Panc1 (cell line): ENCODE data around the gene PRUNE1. TPM values are rescaled to one million over a fixed set of nuclear protein-coding genes. Genes with fewer than 3 reads are reported as not detected.

Source experiments
- ATAC-seq: fragments of 200-7000 bp; cut with Tn5 transposase; 2 replicates; pipeline ENCODE4 v1.9.1; 2020; ENCODE audit warnings: mild to moderate bottlenecking, moderate library complexity
- BruUV-seq: library from RNA; stranded (reverse); fragments of 400-500 nt; replicated peaks from 2 replicates; lab custom pipeline; 2021; lab: Mats Ljungman, UMichigan
- CTCF ChIA-PET: fragments of 300-600 bp; sonication (Branson Sonifier 250); formaldehyde crosslinking; loops from one replicate; lab custom pipeline; 2022; ENCODE audit warnings: antibody characterized with exemption; lab: Charles Lee
- POLR2A ChIA-PET: fragments of 300-600 bp; sonication (Branson Sonifier 250); formaldehyde crosslinking; loops from one replicate; lab custom pipeline; 2022; ENCODE audit warnings: antibody characterized with exemption; lab: Charles Lee
- DNase-seq: peaks from one replicate; pipeline ENCODE4 v3.0.0-alpha.2; 2010; ENCODE audit warnings: low read depth, low spot score
- H3K27ac ChIP-seq: 2 replicates; pipeline ENCODE4 v1.5.1; 2011; ENCODE audit warnings: mild to moderate bottlenecking, low read length, inconsistent platforms
- H3K27me3 ChIP-seq: fragments of 200-500 bp; sonication (Bioruptor generic); 2 replicates; pipeline ENCODE4 v1.6.0; 2014; ENCODE audit warnings: low read length, inconsistent platforms; ENCODE audit not compliant: control insufficient read depth, insufficient read depth
- H3K36me3 ChIP-seq: fragments of 200-500 bp; sonication (Bioruptor generic); 2 replicates; pipeline ENCODE4 v1.5.1; 2014; ENCODE audit warnings: inconsistent platforms, mild to moderate bottlenecking, low read length, moderate library complexity; ENCODE audit not compliant: control insufficient read depth, insufficient read depth
- H3K4me1 ChIP-seq: 2 replicates; pipeline ENCODE4 v1.5.1; 2011; ENCODE audit warnings: inconsistent platforms, mild to moderate bottlenecking, low read length, moderate library complexity; ENCODE audit not compliant: control insufficient read depth, insufficient read depth
- H3K4me3 ChIP-seq, 2 experiments: 2 replicates each; pipeline ENCODE4 v1.5.1; 2011 to 2012; ENCODE audit warnings: low read depth in 2 of 2, low read length in 2 of 2, mild to moderate bottlenecking in 2 of 2, inconsistent platforms in 1 of 2, moderate library complexity in 1 of 2
- H3K9me3 ChIP-seq: fragments of 200-500 bp; sonication (Bioruptor generic); 2 replicates; pipeline ENCODE4 v1.5.1; 2014; ENCODE audit warnings: low read depth, mild to moderate bottlenecking, inconsistent platforms, low read length, moderate library complexity; ENCODE audit not compliant: control insufficient read depth, insufficient read depth
- POLR2AphosphoS5 ChIP-seq: IDR thresholded peaks from 2 replicates; pipeline ENCODE4 v1.6.1; 2012; ENCODE audit warnings: mild to moderate bottlenecking, low read depth, low read length, moderate library complexity
- SIN3A ChIP-seq: IDR thresholded peaks from 2 replicates; pipeline ENCODE4 v1.6.1; 2012; ENCODE audit warnings: low read depth, mild to moderate bottlenecking, low read length, moderate library complexity, borderline replicate concordance; ENCODE audit not compliant: insufficient read depth
- TCF7L2 ChIP-seq: IDR thresholded peaks from 2 replicates; pipeline ENCODE4 v1.6.1; 2011; ENCODE audit warnings: mild to moderate bottlenecking, low read depth, low read length, inconsistent platforms
- in situ Hi-C: cut with HindIII; loops from 2 replicates; pipeline ENCODE4 v1.10.0; 2016; ENCODE audit warnings: low sequenced_read_pairs, low pct_unique_long_range_greater_than_20kb
- intact Hi-C: fragments of 100-400 bp; cut with micrococcal nuclease; formaldehyde crosslinking; loops from one replicate; pipeline ENCODE4 v1.10.0; 2022; ENCODE audit not compliant: unreplicated experiment
- total RNA-seq: library from RNA; stranded (reverse); gene quantifications from one replicate; pipeline ENCODE4 v1.2.1, GENCODE V29; 2021; ENCODE audit not compliant: unreplicated experiment
- TF ChIP-seq, protein P1 (sequence below), 2 experiments: IDR thresholded peaks; 2 replicates each; pipeline ENCODE4 v1.6.1; 2011 to 2012; ENCODE audit warnings: low read depth in 2 of 2, control low read depth in 1 of 2, low read length in 1 of 2, mild to moderate bottlenecking in 1 of 2, moderate library complexity in 1 of 2; ENCODE audit not compliant: insufficient read depth in 1 of 2
- TF ChIP-seq, protein P2 (sequence below): fragments of 450-650 bp; IDR thresholded peaks from 2 replicates; pipeline ENCODE4 v1.5.1; 2017; ENCODE audit warnings: mild to moderate bottlenecking

Gene PRUNE1
- total RNA-seq, 1 experiment from 2014 or later, result 16.2 TPM

DNA sequence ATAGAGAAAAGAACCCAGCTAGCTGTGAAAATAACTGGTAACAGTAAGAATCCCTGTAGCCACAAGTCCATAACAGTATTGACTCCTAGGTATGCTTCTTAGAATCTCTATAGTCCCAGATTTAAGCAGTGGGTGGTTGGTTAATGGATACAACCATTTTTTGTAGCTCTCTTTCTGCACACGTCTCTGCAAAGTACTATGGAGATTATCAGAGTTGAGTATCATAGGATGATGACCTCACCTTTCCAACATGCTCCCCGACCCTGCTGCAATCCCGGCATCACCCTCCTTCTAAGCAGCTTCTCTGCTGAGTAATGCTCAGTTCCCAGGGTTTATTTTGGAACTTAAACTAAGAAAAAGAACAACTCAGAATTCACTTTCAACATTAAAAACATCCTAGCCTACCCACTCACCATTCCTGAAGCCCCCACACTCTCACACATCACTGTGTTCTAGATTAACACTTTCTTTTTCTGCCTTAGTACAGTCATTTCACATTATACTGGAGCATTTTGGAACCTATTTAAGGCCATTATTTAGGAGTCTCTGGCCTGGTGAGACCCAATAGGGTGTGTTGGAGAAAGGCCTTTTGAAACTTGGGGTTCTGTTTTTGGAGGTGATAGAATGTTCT, 54.6 kb downstream of the PRUNE1 start:
- CTCF ChIA-PET, result no interaction called here
- intact Hi-C loops, result no loop called here

DNA sequence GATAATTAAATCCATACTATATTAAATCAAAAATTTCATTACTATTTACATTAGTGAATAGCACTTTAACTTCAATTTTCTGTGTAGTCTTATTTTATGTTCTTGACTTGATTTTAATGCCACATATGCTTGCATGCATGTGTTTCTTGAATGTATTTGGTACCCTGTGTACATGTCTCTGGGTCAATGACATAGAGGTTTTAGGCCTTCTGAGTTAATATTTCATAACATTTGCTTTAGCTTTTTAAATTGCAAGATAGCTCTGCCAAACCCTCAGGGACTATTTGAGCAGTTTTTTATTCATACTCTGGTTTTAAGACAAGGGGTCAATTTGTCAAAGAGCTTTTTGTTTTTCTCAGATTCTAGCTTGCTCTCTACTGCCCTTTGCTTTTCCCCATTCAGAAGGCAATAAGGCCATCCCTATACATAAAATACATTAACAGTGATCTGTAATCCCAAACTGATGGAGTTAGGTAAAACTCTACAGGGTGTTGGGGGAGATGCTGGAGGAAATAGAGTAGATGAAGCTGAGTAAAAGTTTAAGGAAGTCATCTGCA, 56.9 kb downstream of the PRUNE1 start:
- in situ Hi-C loops (no loop called here), intact Hi-C loops (no loop called here)
- Histone ChIP-seq H3K9me3 (no peaks in the 10 kb centered on the region), H3K4me3 (no peak overlapping the region), H3K27me3 (no peaks in the 10 kb centered on the region), H3K27ac (no peak overlapping the region), H3K4me1 (peaks cover 8% of the 10 kb centered on the region), H3K36me3 (no peaks in the 10 kb centered on the region)
- no peak for ATAC-seq
- no TSS peak for BruUV-seq
- TF ChIP-seq SIN3A (no peak), TCF7L2 (no peak), POLR2AphosphoS5 (no peak)
- TF ChIP-seq, protein P1, sequence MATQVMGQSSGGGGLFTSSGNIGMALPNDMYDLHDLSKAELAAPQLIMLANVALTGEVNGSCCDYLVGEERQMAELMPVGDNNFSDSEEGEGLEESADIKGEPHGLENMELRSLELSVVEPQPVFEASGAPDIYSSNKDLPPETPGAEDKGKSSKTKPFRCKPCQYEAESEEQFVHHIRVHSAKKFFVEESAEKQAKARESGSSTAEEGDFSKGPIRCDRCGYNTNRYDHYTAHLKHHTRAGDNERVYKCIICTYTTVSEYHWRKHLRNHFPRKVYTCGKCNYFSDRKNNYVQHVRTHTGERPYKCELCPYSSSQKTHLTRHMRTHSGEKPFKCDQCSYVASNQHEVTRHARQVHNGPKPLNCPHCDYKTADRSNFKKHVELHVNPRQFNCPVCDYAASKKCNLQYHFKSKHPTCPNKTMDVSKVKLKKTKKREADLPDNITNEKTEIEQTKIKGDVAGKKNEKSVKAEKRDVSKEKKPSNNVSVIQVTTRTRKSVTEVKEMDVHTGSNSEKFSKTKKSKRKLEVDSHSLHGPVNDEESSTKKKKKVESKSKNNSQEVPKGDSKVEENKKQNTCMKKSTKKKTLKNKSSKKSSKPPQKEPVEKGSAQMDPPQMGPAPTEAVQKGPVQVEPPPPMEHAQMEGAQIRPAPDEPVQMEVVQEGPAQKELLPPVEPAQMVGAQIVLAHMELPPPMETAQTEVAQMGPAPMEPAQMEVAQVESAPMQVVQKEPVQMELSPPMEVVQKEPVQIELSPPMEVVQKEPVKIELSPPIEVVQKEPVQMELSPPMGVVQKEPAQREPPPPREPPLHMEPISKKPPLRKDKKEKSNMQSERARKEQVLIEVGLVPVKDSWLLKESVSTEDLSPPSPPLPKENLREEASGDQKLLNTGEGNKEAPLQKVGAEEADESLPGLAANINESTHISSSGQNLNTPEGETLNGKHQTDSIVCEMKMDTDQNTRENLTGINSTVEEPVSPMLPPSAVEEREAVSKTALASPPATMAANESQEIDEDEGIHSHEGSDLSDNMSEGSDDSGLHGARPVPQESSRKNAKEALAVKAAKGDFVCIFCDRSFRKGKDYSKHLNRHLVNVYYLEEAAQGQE (IDR thresholded peaks at IDR 0.05; ENCODE audit: insufficient read depth in 1 of 2, low read depth in 2 of 2, low read length in 1 of 2), result no peak
- TF ChIP-seq, protein P2, sequence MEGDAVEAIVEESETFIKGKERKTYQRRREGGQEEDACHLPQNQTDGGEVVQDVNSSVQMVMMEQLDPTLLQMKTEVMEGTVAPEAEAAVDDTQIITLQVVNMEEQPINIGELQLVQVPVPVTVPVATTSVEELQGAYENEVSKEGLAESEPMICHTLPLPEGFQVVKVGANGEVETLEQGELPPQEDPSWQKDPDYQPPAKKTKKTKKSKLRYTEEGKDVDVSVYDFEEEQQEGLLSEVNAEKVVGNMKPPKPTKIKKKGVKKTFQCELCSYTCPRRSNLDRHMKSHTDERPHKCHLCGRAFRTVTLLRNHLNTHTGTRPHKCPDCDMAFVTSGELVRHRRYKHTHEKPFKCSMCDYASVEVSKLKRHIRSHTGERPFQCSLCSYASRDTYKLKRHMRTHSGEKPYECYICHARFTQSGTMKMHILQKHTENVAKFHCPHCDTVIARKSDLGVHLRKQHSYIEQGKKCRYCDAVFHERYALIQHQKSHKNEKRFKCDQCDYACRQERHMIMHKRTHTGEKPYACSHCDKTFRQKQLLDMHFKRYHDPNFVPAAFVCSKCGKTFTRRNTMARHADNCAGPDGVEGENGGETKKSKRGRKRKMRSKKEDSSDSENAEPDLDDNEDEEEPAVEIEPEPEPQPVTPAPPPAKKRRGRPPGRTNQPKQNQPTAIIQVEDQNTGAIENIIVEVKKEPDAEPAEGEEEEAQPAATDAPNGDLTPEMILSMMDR, result no peak
- POLR2A ChIA-PET, result no interaction called here
- CTCF ChIA-PET, result no interaction called here
- no peak for DNase-seq

More for the DNA sequence above, 54.6 kb downstream of the PRUNE1 start:
- DNase-seq (no peak), ATAC-seq (no peak)
- H3K4me3 ChIP-seq, result no peak overlapping the region
- H3K27me3 ChIP-seq, result no peaks in the 10 kb centered on the region
- no peaks in the 10 kb centered on the region for H3K9me3 ChIP-seq
- no TSS peak for BruUV-seq
- H3K36me3 ChIP-seq, result no peaks in the 10 kb centered on the region
- POLR2A ChIA-PET, result interaction anchor here (0.7 kb wide), 1 partner anchor 9 kb away, joined by 5 read pairs; no protein-coding TSS in a partner anchor
- in situ Hi-C loops, result no loop called here
- peaks cover 2% of the 10 kb centered on the region for H3K4me1 ChIP-seq
- TF ChIP-seq SIN3A, result no peak
- TF ChIP-seq, protein P2, result no peak
- TF ChIP-seq, protein P1 (IDR thresholded peaks at IDR 0.05; ENCODE audit: insufficient read depth in 1 of 2, low read depth in 2 of 2, low read length in 1 of 2), result no peak
- no peak for TF ChIP-seq TCF7L2
- TF ChIP-seq POLR2AphosphoS5, result no peak
- H3K27ac ChIP-seq, result no peak overlapping the region
